ENCODE measurements around the gene BMPER.

BMPER gene

GRCh38 chr7:34062826-34063225, 157.5 kb downstream of the BMPER start:
- no peak overlapping the region for H3K4me3 ChIP-seq (ENCODE audit: low read depth, low read length)
- DNase-seq (ENCODE audit: low read depth): no peak
- in situ Hi-C loops (cut with HindIII; ENCODE audit: low sequenced_read_pairs): no loop called here
- TF ChIP-seq CTCF (IDR thresholded peaks at IDR 0.05; ENCODE audit: low read depth, low read length, missing control alignments): no peak

GRCh38 chr7:34064519-34065158, 159.3 kb downstream of the BMPER start:
- DNase-seq (ENCODE audit: low read depth): no peak
- in situ Hi-C loops (cut with HindIII; ENCODE audit: low sequenced_read_pairs): no loop called here
- no peak overlapping the region for H3K4me3 ChIP-seq (ENCODE audit: low read depth, low read length)
- no peak for TF ChIP-seq CTCF (IDR thresholded peaks at IDR 0.05; ENCODE audit: low read depth, low read length, missing control alignments)

- no peak for TF ChIP-seq CTCF (IDR thresholded peaks at IDR 0.05; ENCODE audit: low read depth, low read length, missing control alignments)
- in situ Hi-C loops (cut with HindIII; ENCODE audit: low sequenced_read_pairs): no loop called here
- no peak for DNase-seq (ENCODE audit: low read depth)
- no peak overlapping the region for H3K4me3 ChIP-seq (ENCODE audit: low read depth, low read length)
Measured at GRCh38 chr7:34066411-34066810, 161.1 kb downstream of the BMPER start.

GRCh38 chr7:34067005-34067778, 161.9 kb downstream of the BMPER start:
- DNase-seq (ENCODE audit: low read depth): no peak
- no peak for TF ChIP-seq CTCF (IDR thresholded peaks at IDR 0.05; ENCODE audit: low read depth, low read length, missing control alignments)
- H3K4me3 ChIP-seq (ENCODE audit: low read depth, low read length): no peak overlapping the region
- in situ Hi-C loops (cut with HindIII; ENCODE audit: low sequenced_read_pairs): no loop called here

- in situ Hi-C loops (cut with HindIII; ENCODE audit: low sequenced_read_pairs): no loop called here
- H3K4me3 ChIP-seq (ENCODE audit: low read depth, low read length): no peak overlapping the region
- DNase-seq (ENCODE audit: low read depth): no peak
- no peak for TF ChIP-seq CTCF (IDR thresholded peaks at IDR 0.05; ENCODE audit: low read depth, low read length, missing control alignments)
Measured at GRCh38 chr7:34069676-34070075, 164.3 kb downstream of the BMPER start.

GRCh38 chr7:34070511-34071323, 165.4 kb downstream of the BMPER start:
- DNase-seq (ENCODE audit: low read depth): no peak
- H3K4me3 ChIP-seq (ENCODE audit: low read depth, low read length): no peak overlapping the region
- in situ Hi-C loops (cut with HindIII; ENCODE audit: low sequenced_read_pairs): no loop called here
- TF ChIP-seq CTCF (IDR thresholded peaks at IDR 0.05; ENCODE audit: low read depth, low read length, missing control alignments): no peak

All from astrocyte of the cerebellum (primary cell).